Lower lobe of right lung (tissue), 2 donors: Measurements from ENCODE around the gene DSN1. TPM values are rescaled to one million over a fixed set of nuclear protein-coding genes. Genes with fewer than 3 reads are reported as not detected.

ENCODE experiments used
- ATAC-seq, 2 donors: fragments of 200-7000 bp; cut with Tn5 transposase; one replicate each; pipeline ENCODE4 v1.9.1; 2020 to 2022; ENCODE audit warnings: mild to moderate bottlenecking in 2 of 2, moderate library complexity in 2 of 2
- DNase-seq: peaks from one replicate; pipeline ENCODE4 v3.0.0-alpha.2; 2020
- H3K27ac ChIP-seq: fragments of 200-600 bp; one replicate; pipeline ENCODE4 v1.8.0; 2022
- H3K27me3 ChIP-seq: fragments of 200-600 bp; one replicate; pipeline ENCODE4 v1.8.0; 2022; ENCODE audit warnings: low read depth
- H3K36me3 ChIP-seq: fragments of 200-600 bp; one replicate; pipeline ENCODE4 v1.8.0; 2022; ENCODE audit warnings: mild to moderate bottlenecking
- H3K4me1 ChIP-seq: fragments of 200-600 bp; one replicate; pipeline ENCODE4 v1.8.0; 2022
- H3K4me3 ChIP-seq: fragments of 200-600 bp; one replicate; pipeline ENCODE4 v1.8.0; 2022; ENCODE audit warnings: mild to moderate bottlenecking
- H3K9me3 ChIP-seq: fragments of 200-600 bp; one replicate; pipeline ENCODE4 v1.8.0; 2022
- intact Hi-C: fragments of 100-400 bp; cut with DNase I; formaldehyde crosslinking; loops from one replicate; pipeline ENCODE4 v1.11.0; 2022
- total RNA-seq: library from RNA; stranded (reverse); fragmentation: NEBNext Ultra II Directional; extraction: Animal tissue kit (Norgen Biotek cat#: 25700); gene quantifications from one replicate; pipeline ENCODE4 v1.2.1, GENCODE V29; 2021
- TF ChIP-seq, protein P1 (sequence below): fragments of 200-600 bp; IDR thresholded peaks from one replicate; pipeline ENCODE4 v1.8.0; 2022; ENCODE audit warnings: antibody characterized with exemption, mild to moderate bottlenecking
- donor health status: DM: no; HTN: yes; CAD: no; lungs with severe emphysema.

Gene DSN1
- total RNA-seq, 1 donor from 2014 or later: 6.5 TPM

DNA sequence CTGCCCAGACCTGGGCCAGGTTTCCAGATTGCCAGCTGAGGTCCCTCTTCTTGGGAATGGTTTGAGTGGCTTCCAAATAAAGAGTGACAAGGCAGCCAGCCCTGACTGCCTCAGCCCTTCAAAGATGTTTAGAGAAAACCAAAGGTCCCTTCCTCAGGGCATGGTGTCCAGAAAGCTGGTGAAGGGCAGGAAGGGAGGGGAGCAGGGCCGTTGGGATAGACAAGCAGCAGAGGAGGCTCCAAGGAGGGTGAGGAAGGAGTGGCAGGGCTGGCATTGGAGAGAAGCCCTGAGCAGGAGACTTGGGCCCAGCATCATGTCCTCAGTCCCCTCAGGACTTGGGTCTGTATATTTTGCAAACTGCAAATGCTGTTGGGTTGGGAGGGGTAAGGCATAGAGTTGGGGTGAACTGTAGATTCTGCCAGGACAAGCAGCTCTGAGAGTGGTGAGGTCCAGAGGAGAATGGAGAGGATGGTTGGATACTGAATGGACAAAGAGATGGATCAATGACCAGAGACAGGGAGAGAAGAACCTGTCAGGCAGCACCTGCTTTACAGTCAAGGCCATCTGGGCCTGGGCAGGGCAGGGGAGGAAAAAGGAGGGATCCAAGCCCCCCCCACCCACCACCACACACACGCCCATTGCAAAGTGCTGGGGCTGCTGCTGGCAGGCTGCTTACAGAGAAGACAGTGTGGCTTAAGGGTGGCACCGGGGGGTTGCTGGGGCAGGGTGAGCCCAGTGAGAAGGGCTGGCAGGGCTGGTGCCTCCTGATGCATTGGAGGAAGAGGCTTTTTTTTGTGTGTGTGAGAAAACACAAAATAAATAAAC lies 5.5 kb upstream of the DSN1 start:
- intact Hi-C loops: no loop called here
- Histone ChIP-seq H3K4me1 (peaks cover 15% of the 10 kb centered on the region), H3K36me3 (peaks cover 13% of the 10 kb centered on the region), H3K27me3 (no peaks in the 10 kb centered on the region), H3K27ac (no peak overlapping the region), H3K9me3 (no peaks in the 10 kb centered on the region), H3K4me3 (no peak overlapping the region)
- DNase-seq (no peak), ATAC-seq (no peak)
- TF ChIP-seq, protein P1, sequence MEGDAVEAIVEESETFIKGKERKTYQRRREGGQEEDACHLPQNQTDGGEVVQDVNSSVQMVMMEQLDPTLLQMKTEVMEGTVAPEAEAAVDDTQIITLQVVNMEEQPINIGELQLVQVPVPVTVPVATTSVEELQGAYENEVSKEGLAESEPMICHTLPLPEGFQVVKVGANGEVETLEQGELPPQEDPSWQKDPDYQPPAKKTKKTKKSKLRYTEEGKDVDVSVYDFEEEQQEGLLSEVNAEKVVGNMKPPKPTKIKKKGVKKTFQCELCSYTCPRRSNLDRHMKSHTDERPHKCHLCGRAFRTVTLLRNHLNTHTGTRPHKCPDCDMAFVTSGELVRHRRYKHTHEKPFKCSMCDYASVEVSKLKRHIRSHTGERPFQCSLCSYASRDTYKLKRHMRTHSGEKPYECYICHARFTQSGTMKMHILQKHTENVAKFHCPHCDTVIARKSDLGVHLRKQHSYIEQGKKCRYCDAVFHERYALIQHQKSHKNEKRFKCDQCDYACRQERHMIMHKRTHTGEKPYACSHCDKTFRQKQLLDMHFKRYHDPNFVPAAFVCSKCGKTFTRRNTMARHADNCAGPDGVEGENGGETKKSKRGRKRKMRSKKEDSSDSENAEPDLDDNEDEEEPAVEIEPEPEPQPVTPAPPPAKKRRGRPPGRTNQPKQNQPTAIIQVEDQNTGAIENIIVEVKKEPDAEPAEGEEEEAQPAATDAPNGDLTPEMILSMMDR: no peak

GRCh38 chr20:36777576-36777975 lies 4.0 kb upstream of the DSN1 start:
- Histone ChIP-seq H3K4me1 (peaks cover 22% of the 10 kb centered on the region), H3K9me3 (no peaks in the 10 kb centered on the region), H3K4me3 (no peak overlapping the region), H3K36me3 (no peaks in the 10 kb centered on the region), H3K27me3 (no peaks in the 10 kb centered on the region), H3K27ac (no peak overlapping the region)
- intact Hi-C loops: no loop called here
- TF ChIP-seq, protein P1: no peak
- ATAC-seq (no peak), DNase-seq (no peak)

- no peak overlapping the region for H3K27ac ChIP-seq
- H3K27me3 ChIP-seq: no peaks in the 10 kb centered on the region
- intact Hi-C loops: no loop called here
- no peak overlapping the region for H3K4me3 ChIP-seq
- no peak for DNase-seq
- TF ChIP-seq, protein P1: no peak
- no peaks in the 10 kb centered on the region for H3K36me3 ChIP-seq
- no peaks in the 10 kb centered on the region for H3K9me3 ChIP-seq
- ATAC-seq: no peak
- peaks cover 24% of the 10 kb centered on the region for H3K4me1 ChIP-seq
These were observed 3.6 kb upstream of the DSN1 start for GRCh38 chr20:36777167-36777566.

DNA sequence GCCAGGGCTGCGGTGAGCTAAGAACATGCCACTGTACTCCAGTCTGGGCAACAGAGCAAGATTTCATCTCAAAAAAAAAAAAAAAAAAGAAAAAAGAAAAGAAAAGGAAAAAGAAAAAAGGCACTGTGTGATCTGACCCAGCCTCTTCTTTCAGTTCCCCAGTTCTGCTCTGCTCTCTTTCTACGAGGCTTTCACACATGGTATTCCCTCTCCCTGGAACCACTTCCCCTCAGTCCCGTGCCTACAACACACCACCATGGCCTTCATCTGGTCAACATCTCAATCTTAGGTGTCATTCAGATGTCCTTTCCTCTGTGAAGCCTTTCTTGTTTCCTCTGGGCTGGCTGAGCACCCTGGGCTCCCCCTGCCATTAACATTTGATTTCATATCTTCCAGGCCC lies 2.3 kb upstream of the DSN1 start:
- TF ChIP-seq, protein P1: no peak
- peaks cover 24% of the 10 kb centered on the region for H3K4me1 ChIP-seq
- no peaks in the 10 kb centered on the region for H3K36me3 ChIP-seq
- no peak for ATAC-seq
- DNase-seq: no peak
- peak overlapping the region; percentile 91 for H3K27ac ChIP-seq
- no peaks in the 10 kb centered on the region for H3K9me3 ChIP-seq
- H3K4me3 ChIP-seq: no peak overlapping the region
- H3K27me3 ChIP-seq: no peaks in the 10 kb centered on the region
- intact Hi-C loops: no loop called here

DNA sequence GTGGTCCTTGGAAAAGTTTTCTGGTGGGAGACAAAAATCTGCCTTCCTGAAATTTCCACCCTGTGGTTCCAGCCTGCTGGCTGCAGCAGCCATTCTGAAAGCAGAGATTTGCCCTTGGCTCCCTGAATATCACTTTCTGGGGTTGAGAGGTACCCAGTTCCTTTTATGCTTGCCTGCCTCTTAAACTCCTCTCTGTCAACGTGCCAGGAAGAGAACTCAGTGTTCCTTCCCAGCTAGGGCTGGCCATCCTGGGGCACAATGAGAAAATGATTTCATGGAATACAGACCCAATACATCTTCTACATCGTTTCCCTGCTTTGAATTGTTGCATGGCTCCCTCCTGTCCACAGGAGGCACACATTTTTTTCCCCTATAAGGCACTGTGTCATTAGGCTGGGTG lies 1.6 kb upstream of the DSN1 start:
- Histone ChIP-seq H3K27me3 (no peaks in the 10 kb centered on the region), H3K4me3 (no peak overlapping the region), H3K27ac (peak overlapping the region; percentile 91), H3K4me1 (peaks cover 24% of the 10 kb centered on the region), H3K36me3 (no peaks in the 10 kb centered on the region), H3K9me3 (no peaks in the 10 kb centered on the region)
- DNase-seq (no peak), ATAC-seq (no peak)
- intact Hi-C loops: no loop called here
- TF ChIP-seq, protein P1: no peak
